Osteoblast (primary cell): Measurements from ENCODE around the gene AMELX. TPM values are rescaled to one million over a fixed set of nuclear protein-coding genes. Genes with fewer than 3 reads are reported as not detected.

Experiments used
- DNase-seq: peaks from one replicate; pipeline ENCODE4 v3.0.0; 2011; ENCODE audit warnings: low spot score, mixed read lengths; ENCODE audit not compliant: insufficient read length; ENCODE audit errors: missing footprints
- H2AFZ ChIP-seq: 2 replicates; pipeline ENCODE4 v1.6.0; 2011; ENCODE audit warnings: mild to moderate bottlenecking, low read length
- H3K27ac ChIP-seq: 2 replicates; pipeline ENCODE4 v1.5.1; 2011; ENCODE audit warnings: mild to moderate bottlenecking, low read depth, low read length, moderate library complexity
- H3K27me3 ChIP-seq: 2 replicates; pipeline ENCODE4 v1.6.0; 2012; ENCODE audit warnings: mild to moderate bottlenecking, control low read depth, inconsistent platforms, low read length, moderate library complexity; ENCODE audit not compliant: insufficient read depth
- H3K36me3 ChIP-seq: 2 replicates; pipeline ENCODE4 v1.5.1; 2011; ENCODE audit warnings: mild to moderate bottlenecking, low read length, control low read depth, moderate library complexity; ENCODE audit not compliant: insufficient read depth
- H3K4me1 ChIP-seq: 2 replicates; pipeline ENCODE4 v1.5.1; 2011; ENCODE audit warnings: mild to moderate bottlenecking, low read length, control low read depth, moderate library complexity; ENCODE audit not compliant: insufficient read depth
- H3K4me2 ChIP-seq: 2 replicates; pipeline ENCODE4 v1.6.0; 2011; ENCODE audit warnings: mild to moderate bottlenecking, low read length; ENCODE audit not compliant: insufficient read depth
- H3K4me3 ChIP-seq: fragments of 200-600 bp; sonication (generic); 3 replicates; pipeline ENCODE4 v1.5.1; 2012; ENCODE audit warnings: mild to moderate bottlenecking, low read length, inconsistent platforms; ENCODE audit not compliant: insufficient read depth
- H3K79me2 ChIP-seq: 2 replicates; pipeline ENCODE4 v1.6.0; 2012; ENCODE audit warnings: mild to moderate bottlenecking, low read length, control low read depth, inconsistent platforms; ENCODE audit not compliant: insufficient read depth
- H3K9me3 ChIP-seq: 2 replicates; pipeline ENCODE4 v1.5.1; 2011; ENCODE audit warnings: low read depth, low read length, control low read depth
- H4K20me1 ChIP-seq: 2 replicates; pipeline ENCODE4 v1.6.0; 2012; ENCODE audit warnings: mild to moderate bottlenecking, low read length, control low read depth; ENCODE audit not compliant: insufficient read depth
- CTCF ChIP-seq: IDR thresholded peaks from 2 replicates; pipeline ENCODE4 v1.5.1; 2011; ENCODE audit warnings: mild to moderate bottlenecking, low read depth, low read length, moderate library complexity; ENCODE audit errors: extremely low read depth
- total RNA-seq: library from RNA; depleted of rRNA; stranded (reverse); fragments of >200 nt; gene quantifications from 2 replicates; pipeline ENCODE4 v1.2.3, GENCODE V29; 2012

AMELX gene
- not detected in 2 replicates for total RNA-seq

- no peak within 1 kb of the TSS for H3K4me3 ChIP-seq
- no peaks in the 10 kb centered on the region for H3K79me2 ChIP-seq
- H3K4me2 ChIP-seq: no peak within 1 kb of the TSS
- H3K9me3 ChIP-seq: no peaks in the 10 kb centered on the region
- H4K20me1 ChIP-seq: no peaks in the 10 kb centered on the region
- no peaks in the 10 kb centered on the region for H3K4me1 ChIP-seq
- no peak for TF ChIP-seq CTCF
- H3K27me3 ChIP-seq: no peaks in the 10 kb centered on the region
- no peak within 1 kb of the TSS for H3K27ac ChIP-seq
- no peaks in the 10 kb centered on the region for H3K36me3 ChIP-seq
- H2AFZ ChIP-seq: no peak within 1 kb of the TSS
- no peak for DNase-seq
Measured at GRCh38 chrX:11293113-11293512, at the start of gene AMELX. AMELX (plus strand) TSS chrX:11293413; CDS start chrX:11294789, 1,376 bp downstream.

- no peak overlapping the region for H2AFZ ChIP-seq
- H3K27me3 ChIP-seq: no peaks in the 10 kb centered on the region
- H3K4me1 ChIP-seq: no peaks in the 10 kb centered on the region
- no peaks in the 10 kb centered on the region for H3K79me2 ChIP-seq
- no peaks in the 10 kb centered on the region for H3K9me3 ChIP-seq
- no peak overlapping the region for H3K4me2 ChIP-seq
- H4K20me1 ChIP-seq: no peaks in the 10 kb centered on the region
- H3K27ac ChIP-seq: no peak overlapping the region
- DNase-seq: no peak
- TF ChIP-seq CTCF: no peak
- H3K36me3 ChIP-seq: no peaks in the 10 kb centered on the region
- H3K4me3 ChIP-seq: no peak overlapping the region
Measured at GRCh38 chrX:11244636-11245035, 48.6 kb upstream of the AMELX start.

GRCh38 chrX:11254417-11255109, 38.6 kb upstream of the AMELX start:
- DNase-seq: no peak
- no peak overlapping the region for H2AFZ ChIP-seq
- H3K4me3 ChIP-seq: no peak overlapping the region
- TF ChIP-seq CTCF: no peak
- H3K36me3 ChIP-seq: no peaks in the 10 kb centered on the region
- no peaks in the 10 kb centered on the region for H3K9me3 ChIP-seq
- H3K27ac ChIP-seq: no peak overlapping the region
- no peaks in the 10 kb centered on the region for H3K79me2 ChIP-seq
- H3K4me1 ChIP-seq: no peaks in the 10 kb centered on the region
- H3K4me2 ChIP-seq: no peak overlapping the region
- no peaks in the 10 kb centered on the region for H4K20me1 ChIP-seq
- H3K27me3 ChIP-seq: no peaks in the 10 kb centered on the region

- Histone ChIP-seq H3K79me2 (no peaks in the 10 kb centered on the region), H3K4me1 (peaks cover 7% of the 10 kb centered on the region), H2AFZ (no peak overlapping the region), H3K9me3 (no peaks in the 10 kb centered on the region), H3K27me3 (no peaks in the 10 kb centered on the region), H3K27ac (no peak overlapping the region), H4K20me1 (no peaks in the 10 kb centered on the region), H3K4me3 (no peak overlapping the region), H3K36me3 (no peaks in the 10 kb centered on the region), H3K4me2 (no peak overlapping the region)
- no peak for TF ChIP-seq CTCF
- no peak for DNase-seq
Measured at GRCh38 chrX:11257290-11257689, 35.9 kb upstream of the AMELX start.
